HG03060 (cell line): ENCODE results near the gene RPS27L.

Experiments
- ATAC-seq: cut with Tn5 transposase; IDR thresholded peaks from one replicate; pipeline ENCODE4 v1.9.1; 2021; ENCODE audit warnings: low read depth, moderate number of reproducible peaks; ENCODE audit not compliant: unreplicated experiment

The RPS27L gene

DNA sequence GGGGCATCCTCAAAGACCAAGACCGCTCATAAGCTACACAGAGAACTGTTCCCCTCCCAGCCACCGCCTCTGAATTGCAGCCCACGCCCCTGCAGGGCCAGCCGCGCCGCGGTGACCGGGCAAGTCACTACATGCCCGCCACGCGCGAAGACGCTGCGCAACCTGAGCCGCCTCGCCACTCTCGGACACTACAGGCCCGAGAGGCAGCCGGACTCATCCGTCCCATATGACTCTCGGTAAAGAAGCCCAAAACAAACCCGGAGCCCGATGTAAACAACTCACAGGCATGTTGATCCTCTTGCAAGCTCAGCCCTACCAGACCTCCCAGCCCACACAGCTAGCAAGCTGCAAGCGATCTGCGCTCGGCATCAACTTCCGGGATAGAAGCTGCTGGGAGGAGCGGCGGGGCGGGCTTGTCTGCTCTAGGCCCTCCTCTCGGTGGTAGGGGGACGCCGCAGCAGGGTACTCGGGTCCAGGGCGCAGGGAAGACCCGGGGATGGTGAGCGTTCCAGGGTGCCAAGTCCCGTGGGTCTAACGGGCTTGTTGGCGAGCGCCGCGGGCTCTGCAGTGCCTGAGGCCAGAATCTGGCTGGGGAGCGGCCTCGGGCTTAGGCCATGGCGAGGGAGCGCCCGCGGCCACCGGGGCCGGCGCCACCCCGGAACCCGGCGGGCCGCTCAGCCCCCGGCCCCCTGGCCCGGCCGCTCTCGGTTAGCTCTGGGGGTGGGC is at the start of gene RPS27L:
TSS of gene RPS27L (minus strand) at position 360 of the 726 bp plus-strand sequence. CDS start at position 288, 72 bp downstream.
- ATAC-seq, result peak; percentile 70

DNA sequence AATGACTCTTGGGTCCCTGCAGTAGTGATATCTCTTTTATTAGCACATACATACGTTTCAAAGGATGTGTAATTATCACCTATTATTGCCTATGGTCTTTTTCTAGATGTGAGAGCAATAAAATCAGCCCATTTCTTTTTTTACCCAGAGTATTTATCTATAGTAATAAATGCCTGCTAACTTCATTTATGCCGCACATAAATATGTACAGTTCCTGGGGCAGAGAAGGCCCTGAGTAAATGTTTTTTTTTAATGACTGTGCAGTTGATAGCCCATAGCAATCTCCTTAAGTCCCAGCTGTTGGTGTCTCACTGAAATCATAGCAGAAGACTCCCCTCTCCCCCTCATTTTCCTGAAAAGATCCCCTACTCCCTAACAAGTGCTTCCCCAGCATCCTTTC is 48.8 kb upstream of the RPS27L start:
- no peak for ATAC-seq

DNA sequence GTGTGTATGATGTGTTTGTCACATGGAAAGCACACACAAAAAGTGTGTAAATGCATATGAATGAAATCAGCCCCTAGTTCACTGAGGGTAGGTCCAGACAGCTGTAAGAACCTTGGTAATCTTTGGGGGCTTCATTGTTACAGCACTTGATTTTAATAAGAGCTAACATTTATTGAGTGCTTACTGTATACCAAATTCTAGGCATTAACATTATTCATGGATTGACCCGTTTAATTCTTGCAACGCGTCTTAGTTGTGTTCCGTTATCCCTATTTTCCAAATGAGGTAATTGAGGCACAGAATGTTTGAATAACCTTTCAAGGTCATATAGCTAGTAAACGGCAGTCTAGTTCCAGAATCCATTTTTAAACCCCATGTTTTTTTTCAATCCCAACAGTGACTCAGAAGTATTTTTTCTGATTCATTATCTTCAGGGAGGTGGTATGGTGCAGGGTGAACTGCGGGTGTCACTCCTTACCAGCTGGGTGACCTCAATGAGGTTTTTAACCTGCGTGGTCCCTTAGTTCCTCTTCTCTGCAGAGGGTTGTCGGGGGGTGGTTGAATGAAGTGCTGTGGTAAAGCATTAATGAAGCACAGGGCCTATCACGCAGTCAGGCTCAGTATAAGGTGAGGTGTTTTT is 46.3 kb upstream of the RPS27L start:
- ATAC-seq, result no peak

DNA sequence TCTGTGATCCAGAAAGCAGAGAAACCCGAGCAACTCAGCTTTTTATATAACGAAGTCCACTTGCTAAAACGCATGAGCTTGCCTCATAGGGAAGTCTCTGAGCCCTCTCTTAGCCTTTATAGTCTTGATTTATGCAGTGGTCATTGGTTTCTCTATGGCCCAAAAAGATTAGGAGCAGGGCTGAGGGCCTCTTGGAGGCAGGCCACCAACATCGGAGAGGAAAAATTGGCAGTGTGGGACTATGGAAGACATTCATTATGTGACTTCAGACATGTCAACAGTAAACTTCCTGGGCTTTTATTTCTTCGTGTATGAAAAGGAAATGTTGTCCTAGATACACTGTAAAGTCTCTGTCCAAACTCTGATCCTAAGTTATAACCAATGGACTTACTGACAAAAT is 45.6 kb upstream of the RPS27L start:
- ATAC-seq, result no peak

DNA sequence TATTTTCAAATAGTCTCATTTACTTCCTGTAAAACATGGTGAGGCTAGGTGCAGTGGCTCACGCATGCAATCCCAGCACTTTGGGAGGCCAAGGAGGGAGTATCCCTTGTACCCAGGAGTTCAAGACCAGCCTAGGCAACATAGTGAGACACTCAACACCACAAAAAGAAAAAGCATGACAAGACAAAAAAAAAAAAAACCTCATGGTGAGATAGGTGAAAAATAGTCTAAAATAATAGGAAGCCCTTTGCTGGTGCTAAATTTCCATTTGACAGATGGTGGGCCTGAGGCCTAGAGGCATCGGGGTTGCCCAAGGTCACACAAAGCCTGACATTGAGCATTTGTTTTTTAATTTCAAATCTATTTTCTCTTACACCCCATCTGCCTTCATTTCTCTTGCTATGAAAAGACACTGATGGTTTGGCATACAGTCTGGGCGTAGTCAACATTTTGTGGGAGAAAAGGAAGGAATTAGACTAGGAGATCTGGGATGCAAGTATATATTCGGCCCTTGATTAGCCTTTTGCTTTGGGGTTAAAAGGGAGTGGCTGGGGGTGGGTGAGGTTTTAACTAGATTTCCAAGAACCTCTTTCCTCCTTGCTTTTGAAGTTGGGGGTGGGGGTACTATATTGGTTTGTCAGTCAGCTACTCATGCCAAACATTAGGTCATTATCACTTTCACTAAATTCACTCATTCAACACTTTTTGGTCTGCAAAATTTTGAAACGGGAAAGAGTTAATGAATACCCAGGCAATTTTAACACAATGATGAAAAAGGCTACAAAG is 43.4 kb upstream of the RPS27L start:
- ATAC-seq, result no peak

DNA sequence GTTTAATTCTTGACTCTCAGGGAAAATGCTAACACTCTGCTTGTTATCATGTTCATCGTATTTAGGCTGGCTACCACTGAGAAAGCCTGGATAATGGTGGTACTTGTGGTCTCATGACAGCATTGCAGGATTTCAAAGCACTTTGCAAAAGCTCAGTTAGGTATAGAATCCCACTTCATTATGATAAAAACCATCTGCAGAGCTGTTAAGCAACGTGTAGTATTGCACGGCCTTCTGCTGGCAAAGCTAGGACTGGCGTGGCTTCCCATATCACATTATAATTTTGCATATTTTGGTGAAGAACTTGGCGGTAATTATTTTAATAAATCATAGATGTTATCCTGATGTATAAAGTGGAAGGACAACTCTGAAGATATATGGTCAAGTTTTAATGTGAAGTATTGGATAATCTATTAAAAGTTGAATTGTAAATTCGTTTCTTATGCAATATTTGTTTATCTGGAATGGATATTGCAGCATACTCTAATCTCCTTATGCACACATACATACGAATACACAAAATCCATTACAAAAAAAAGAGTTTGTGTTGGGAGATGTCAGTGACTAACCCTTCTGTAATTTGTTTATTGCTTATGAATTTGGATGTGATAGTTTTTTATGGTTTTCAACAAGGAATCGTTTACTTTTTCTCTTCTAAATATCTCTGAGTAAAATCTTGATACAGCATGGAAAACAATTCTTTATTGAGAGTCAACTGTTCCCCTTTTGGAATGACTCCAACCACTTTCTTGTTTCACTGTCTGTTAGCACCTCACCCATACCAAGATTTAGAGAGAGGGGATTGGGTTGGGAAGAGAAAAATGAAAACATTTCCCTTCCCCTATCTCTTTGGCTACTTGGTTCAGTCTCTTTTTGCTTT is 41.3 kb upstream of the RPS27L start:
- no peak for ATAC-seq

DNA sequence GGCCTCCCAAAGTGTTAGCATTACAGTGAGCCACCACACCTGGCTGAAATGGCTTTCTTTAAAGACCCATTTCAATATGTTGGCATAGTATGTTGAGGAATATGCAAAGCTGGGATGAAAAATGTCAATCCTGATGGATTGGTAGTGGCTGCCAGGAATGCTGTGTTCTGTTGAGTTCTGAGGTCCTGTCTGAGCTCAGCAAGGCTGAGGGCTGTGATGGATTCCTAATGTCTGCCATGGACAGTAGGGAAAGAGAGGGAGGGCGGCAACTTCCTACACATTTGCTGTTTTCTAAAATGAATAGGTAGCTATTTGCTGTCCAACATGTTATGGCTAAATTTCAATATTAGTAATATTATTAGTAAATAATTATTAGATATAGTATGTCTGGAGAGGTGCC is 40.3 kb upstream of the RPS27L start:
- no peak for ATAC-seq

DNA sequence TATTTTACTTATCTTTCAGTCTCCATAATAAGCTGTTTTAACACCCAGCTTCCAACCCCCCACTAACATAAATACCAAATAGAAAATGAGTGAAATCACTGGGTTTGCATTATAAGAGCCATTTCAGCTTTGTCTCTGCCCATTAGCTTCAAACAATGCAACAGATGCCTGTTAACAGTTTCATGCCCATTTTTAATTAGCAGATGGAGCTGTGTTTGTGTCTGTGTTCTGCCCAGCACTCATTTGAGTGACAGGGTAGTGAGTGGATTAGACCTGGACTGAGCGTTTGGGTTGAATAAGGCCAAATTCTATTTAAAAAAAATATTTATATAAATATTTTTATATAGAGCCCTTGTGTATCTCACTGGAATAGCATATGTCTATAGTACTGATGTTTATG is 39.6 kb upstream of the RPS27L start:
- ATAC-seq, result no peak

DNA sequence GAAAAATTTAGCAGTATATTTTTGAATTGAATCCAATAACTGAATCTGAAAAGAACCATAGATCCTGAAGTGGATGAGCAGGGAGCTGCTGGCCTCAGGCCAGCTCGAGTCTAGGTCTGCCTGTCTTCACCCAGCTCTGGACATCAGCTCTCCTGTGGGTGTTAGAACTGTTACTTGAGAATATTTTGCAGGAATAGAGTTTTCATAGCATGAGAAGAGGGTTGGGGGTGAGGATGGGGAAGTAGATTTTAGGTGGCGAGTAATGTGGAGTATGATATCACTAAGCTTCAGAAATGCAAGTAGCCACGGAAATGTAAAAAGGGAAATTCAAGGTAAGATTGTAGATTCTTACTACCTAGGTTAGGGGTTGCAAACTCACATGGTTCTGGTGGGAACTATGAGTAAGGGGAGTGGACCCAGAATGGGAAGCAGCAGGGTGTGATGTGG is 38.3 kb upstream of the RPS27L start:
- ATAC-seq, result no peak

DNA sequence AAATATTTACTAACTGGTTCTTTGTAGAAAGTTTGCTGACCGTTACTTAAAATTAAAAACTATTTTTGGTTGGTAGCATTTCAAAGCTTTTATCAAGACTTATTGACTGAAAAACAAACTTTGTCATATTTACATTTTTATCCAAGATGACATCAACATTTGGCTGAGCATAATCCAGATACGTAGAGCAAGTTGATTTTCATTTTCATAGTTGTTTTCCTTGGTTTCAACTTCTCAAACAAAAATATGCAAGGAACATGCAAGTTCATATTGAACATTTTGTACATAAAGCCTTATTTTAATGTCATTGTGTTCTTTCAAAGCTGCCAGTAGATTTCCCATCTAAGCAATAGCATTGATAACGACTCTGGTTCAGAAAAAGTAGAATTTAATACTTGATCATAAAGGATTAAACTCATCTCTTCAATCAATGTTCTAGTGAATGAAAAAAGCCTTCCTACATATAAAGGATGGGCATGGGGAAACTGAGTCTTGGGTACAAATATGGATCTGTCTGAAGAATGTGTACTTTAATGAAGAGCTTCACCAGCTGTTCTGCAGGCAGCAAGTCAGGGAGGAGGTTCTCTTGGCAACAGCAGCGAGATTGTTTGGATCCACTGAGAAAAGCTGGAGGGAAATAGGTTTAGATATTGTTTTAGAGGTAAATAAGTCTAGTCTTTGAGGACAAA is 37.7 kb upstream of the RPS27L start:
- no peak for ATAC-seq

DNA sequence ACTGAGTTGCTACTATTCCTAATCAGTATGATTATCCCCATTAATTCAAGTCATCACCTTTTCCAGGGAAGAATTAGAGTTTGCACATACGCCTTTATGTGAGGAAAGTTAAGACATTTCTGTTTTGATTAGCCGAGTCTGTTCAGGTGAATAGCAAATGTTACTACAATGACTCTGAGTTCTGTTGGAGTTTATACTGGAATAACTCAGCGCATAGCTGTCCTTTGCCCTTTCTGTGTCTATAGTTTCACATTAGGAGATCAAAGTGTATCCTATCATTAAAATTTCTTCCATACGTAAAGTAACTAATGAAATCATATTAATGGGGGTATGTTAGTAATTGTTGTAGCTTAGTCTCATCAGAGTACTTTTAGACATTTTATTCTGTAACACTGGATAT is 37.0 kb upstream of the RPS27L start:
- ATAC-seq, result no peak

DNA sequence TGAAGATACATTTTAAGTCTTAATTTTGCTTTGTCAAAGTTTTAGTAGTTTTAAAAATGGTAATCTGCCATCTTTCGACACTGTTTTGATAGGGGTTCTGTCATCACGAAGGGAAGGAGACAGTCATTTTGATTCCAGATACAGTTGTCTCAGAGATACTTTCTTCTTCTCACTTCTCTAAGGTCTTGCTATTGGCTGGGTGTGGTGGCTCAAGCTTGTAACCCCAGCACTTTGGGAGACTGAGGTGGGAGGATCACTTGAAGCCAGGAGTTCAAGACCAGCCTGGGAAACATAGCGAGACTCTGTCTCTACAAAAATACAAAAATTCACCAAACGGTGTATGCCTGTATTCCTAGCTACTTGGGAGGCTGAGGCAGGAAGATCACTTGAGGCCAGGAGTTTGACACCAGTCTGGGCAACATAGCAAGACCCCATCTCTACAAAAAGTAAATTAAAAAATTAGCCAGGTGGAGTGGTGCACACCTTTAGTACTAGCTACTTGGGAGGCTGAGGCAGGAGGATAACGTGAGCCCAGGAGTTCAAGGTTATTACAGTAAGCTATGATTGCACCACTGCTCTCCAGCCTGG is 35.4 kb upstream of the RPS27L start:
- no peak for ATAC-seq

DNA sequence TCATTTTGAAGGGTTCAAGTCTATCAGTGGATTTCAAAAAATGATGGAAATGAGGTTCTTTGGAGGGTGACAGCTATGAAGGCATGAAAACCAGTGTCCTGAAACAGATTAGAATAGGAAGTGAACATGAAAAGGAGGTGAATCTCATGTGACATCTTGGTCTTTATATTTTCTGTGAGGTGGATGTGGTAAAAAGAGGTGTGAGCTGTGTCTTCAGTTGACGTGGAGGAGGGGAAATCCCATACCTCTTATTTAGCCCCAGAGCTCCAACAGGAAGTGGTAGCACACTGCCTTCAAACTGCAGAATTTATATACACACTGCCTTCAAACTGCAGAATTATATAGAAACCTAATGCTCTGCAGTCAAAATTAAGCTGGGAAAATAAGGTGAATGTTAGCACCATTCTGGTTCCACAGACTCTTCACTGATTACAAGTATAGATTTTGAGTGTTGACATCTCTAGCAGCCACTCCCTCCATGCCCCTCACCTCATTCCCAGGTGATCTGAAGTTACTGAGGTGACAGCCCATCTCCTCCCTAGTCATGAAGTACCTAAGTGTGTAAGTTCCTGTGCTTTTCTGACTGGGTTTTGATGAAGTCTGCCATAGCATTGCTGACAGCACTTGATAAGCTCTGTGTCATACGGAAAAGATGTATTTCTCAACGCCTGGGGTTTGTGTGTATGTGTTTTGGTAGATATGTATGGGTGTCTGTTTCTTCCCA is 34.8 kb upstream of the RPS27L start:
- peak; percentile 36 for ATAC-seq

DNA sequence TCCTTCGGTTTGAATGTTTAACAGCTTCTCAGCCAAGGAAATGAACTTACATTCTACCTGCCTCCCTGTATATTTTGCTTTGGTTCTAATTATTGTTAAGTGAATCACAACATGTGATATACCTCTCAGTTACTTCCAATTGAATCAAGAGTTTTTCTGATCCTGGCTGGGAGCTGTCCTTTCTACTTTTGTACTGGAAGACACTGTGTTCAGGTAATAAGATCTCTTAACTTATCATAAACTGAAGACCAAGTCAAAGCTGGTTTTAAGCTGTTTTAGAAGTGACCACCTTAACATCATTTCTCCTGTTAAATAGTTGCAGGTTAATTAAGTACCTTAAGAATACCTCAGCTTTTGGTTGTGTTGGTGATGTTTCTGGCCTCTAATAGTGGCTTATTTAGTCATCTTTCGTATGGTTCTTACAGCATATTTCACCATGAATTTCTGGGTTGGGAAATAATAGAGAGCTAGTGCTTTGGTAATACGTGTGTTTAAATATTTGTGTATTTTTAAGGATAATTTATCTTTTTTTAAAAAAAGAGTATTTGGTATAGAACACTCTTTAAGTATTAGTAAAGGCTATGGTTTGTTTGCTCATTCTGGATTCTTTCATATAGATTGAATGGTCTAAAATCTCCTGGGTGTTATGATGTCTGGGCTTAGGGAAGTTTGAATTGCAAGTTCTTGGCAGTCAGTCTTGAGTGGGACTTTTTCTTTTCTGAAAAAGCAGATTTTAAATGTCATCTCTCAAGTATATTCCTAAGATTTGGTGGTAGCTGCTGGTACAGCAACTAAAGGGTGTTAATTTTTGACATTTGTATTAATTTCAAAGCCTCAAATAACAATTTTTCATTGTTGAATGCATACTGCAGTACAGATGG is 33.7 kb upstream of the RPS27L start:
- ATAC-seq, result no peak

DNA sequence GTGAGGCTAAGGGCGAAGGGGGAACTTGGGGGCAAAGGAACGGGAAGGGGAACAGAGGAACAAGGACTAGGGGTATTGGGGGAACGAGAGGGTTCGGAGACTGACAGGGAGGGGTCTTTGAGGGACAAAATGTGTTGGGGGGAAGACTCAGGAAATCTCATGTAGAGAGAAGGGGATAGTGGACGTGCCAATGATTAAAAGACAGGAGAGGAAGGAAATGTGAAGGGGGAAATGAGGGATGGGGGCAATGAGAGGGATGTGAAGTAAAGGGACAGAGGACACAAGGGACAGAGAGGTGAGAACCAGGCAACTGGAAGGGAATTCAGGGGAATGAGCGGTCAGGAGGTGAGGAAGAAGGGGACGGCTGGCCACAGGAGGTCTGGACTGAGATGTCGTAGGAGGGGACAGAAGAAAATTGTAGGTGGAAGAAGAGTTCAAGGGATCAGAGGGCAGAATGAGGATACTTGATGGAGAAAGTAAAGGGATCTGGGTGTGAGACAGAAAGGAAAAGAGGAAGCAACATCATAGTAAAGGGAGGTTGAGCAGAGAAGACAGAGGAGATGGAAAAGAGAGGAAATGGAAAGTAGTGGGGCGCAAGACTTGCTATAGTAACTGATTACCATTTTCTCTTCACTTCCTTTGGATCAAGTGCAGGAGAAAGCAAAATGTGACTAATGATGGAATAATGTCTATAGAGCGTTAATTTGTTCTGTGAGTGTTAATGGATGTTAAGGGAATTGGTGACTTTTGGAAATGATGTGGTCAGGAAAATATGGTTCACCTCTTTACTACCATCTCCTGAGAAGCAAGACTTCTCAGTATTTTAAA is 32.9 kb upstream of the RPS27L start:
- ATAC-seq, result no peak

DNA sequence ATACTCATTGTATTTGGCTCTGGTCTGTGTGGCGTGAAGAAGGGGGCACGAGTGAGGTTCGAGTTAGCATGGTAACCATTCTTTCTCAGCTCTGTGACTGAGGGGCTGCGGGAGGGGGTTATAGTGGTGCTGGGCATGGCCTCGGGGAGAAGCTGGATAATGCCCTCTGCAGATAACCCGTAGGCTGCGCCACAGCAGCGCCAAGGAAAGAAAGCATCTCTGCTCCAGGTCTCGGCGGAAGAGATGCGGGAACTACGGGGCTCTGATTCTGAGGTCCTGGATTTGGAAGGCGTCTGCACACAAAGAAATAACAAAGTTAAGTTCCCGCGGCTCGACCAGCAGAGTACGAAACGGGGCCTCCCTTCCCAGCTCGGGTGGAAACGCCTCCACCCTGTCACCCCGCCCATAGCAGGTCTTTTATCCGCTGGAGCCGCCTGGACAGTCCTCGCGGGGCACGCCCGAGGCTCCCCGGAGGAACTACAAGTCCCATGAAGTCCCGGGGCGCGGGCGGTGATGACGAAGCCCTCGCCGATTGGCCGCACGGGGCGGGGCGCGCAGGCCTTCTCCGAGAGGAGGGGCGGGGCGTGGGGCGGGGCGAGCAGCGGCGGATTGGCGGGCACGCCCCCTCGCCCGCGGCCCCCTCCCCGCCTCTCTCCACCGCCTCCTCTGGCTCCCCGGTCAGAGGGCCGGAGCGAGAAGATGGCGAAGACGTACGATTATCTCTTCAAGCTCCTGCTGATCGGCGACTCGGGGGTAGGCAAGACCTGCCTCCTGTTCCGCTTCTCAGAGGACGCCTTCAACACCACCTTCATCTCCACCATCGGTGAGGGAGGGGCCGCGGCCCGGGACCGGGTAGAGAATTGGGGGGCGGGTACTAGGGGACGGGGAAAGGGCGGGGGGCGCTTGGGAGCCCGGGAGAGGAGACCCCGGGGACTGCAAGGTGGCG is 31.9 kb upstream of the RPS27L start, which contains the start of gene RAB8B:
TSS of gene RAB8B (plus strand) at position 681 of the 946 bp plus-strand sequence. CDS start at position 700, 19 bp downstream.
- no peak for ATAC-seq
